Activated T-cell treated with anti-CD3 and anti-CD28 coated beads, Interleukin-2, amount 50 U/mL, for 24 hours (primary cell): ENCODE data around the gene TSC2.
A peak's percentile ranks its signal among the peaks of the same experiment; 100 is the strongest.

ENCODE experiments used
- DNase-seq: peaks from one replicate; pipeline ENCODE4 v3.0.0-alpha.2; 2020
- H3K27ac Mint-ChIP-seq: 2 replicates; pipeline ENCODE4 v1.8.0; 2020; ENCODE audit warnings: mild to moderate bottlenecking, mixed read lengths
- H3K27me3 Mint-ChIP-seq: 2 replicates; pipeline ENCODE4 v1.8.0; 2020; ENCODE audit warnings: mixed read lengths
- H3K36me3 Mint-ChIP-seq: 2 replicates; pipeline ENCODE4 v1.8.0; 2020; ENCODE audit warnings: low read depth, mixed read lengths
- H3K4me1 Mint-ChIP-seq: 2 replicates; pipeline ENCODE4 v1.8.0; 2020; ENCODE audit warnings: low read depth, mixed read lengths
- H3K4me3 Mint-ChIP-seq: 2 replicates; pipeline ENCODE4 v1.8.0; 2020; ENCODE audit warnings: mild to moderate bottlenecking, moderate library complexity, mixed read lengths
- H3K9me3 Mint-ChIP-seq: 2 replicates; pipeline ENCODE4 v1.8.0; 2020; ENCODE audit warnings: mixed read lengths

Gene TSC2

DNA sequence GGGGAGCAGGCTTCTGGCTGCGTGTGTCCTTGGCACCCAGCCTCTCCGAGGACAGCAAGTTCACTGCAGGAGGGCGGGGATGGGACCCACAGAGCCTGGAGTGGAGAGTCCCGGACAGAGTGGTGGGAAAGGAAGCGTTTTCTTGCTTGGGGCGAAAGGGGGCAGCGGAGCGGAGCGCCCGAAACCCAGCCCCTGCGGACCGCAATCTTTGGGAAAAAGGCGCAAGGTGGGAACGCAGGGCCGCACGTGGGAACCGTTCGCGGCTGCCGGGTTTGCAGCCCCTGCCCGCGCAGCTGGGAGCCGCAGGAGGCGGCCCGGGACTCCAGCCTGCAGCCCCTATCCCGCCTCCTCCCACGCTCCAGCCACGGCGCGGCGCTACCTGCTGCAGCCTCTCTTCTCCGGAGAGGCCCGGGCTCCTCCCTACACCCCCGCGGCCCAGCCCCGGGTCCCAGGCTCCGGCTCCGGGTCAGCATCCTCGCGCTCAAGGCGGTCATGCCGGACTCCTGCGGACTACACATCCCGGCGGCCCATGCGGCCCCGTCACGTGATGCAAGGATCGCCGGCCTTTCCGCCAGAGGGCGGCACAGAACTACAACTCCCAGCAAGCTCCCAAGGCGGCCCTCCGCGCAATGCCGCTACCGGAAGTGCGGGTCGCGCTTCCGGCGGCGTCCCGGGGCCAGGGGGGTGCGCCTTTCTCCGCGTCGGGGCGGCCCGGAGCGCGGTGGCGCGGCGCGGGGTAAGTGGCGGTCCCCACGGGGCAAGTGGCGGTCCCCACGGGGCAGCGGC is at the start of gene TSC2, which contains the start of gene NTHL1:
Gene TSC2, plus strand, starts transcription at position 656 of the 786 bp plus-strand sequence. CDS start 631 bp downstream, outside the sequence.
Gene NTHL1, minus strand, starts transcription at position 505 of the 786 bp plus-strand sequence. Its CDS starts 11 bp downstream, at position 494.
- peak; percentile 95 for DNase-seq
- Mint-ChIP-seq H3K27me3 (no peaks in the 10 kb centered on the region), H3K27ac (peak within 1 kb of the TSS; percentile 85), H3K4me1 (peaks cover 22% of the 10 kb centered on the region), H3K4me3 (peak within 1 kb of the TSS; percentile 93), H3K9me3 (no peaks in the 10 kb centered on the region), H3K36me3 (peaks cover 48% of the 10 kb centered on the region)

GRCh38 chr16:1998360-1998835 is 49.4 kb upstream of the TSC2 start:
- peaks cover 74% of the 10 kb centered on the region for H3K36me3 Mint-ChIP-seq

GRCh38 chr16:1998852-1999801 is 48.7 kb upstream of the TSC2 start:
- no peaks in the 10 kb centered on the region for H3K9me3 Mint-ChIP-seq
- H3K27me3 Mint-ChIP-seq: no peaks in the 10 kb centered on the region
- H3K36me3 Mint-ChIP-seq: peaks cover 76% of the 10 kb centered on the region
- H3K4me3 Mint-ChIP-seq: no peak overlapping the region
- no peak overlapping the region for H3K27ac Mint-ChIP-seq
- H3K4me1 Mint-ChIP-seq: peaks cover 15% of the 10 kb centered on the region
- no peak for DNase-seq

More at GRCh38 chr16:1998360-1998835, 49.4 kb upstream of the TSC2 start:
- peaks cover under 1% of the 10 kb centered on the region for H3K9me3 Mint-ChIP-seq
- no peak overlapping the region for H3K4me3 Mint-ChIP-seq
- H3K27me3 Mint-ChIP-seq: no peaks in the 10 kb centered on the region
- H3K27ac Mint-ChIP-seq: peak overlapping the region; percentile 63
- peaks cover 19% of the 10 kb centered on the region for H3K4me1 Mint-ChIP-seq
- no peak for DNase-seq

DNA sequence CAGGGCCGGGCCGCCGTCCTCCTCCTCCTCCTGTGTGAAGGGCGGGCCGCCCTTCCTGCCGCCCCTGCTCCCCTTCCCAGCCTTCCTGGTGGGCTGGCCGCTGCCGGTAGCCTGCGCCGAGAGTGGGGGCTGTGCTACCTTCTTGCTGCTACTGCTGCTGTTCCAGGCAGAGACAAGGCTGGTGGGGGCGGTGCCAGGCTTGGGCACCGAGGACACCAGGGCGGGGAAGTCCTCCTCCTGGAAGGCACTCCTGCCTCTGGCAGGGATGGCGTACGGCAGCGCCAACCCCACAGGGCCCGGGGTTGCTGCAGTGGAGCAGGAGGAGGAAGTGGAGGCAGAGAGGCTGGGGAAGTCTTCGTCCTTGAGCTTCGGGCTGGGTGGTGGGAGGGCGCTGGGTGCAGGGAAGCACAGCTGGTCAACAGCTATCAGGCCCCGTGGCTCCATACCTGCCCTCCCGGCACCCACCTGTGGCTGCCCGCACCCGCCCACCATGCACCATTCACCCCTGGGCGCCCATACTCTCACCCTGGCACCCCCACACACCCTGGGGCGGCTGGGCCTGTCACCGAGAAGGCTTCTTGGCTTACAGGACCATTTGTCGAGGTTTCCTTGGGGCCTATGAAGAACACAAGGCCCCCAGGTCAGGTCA is 47.8 kb upstream of the TSC2 start:
- Mint-ChIP-seq H3K27ac (no peak overlapping the region), H3K27me3 (no peaks in the 10 kb centered on the region), H3K4me3 (no peak overlapping the region), H3K9me3 (no peaks in the 10 kb centered on the region), H3K4me1 (peaks cover 22% of the 10 kb centered on the region), H3K36me3 (peaks cover 83% of the 10 kb centered on the region)
- DNase-seq: no peak

- Mint-ChIP-seq H3K4me3 (no peak overlapping the region), H3K4me1 (peaks cover 31% of the 10 kb centered on the region), H3K36me3 (peaks cover 86% of the 10 kb centered on the region), H3K27me3 (no peaks in the 10 kb centered on the region), H3K9me3 (no peaks in the 10 kb centered on the region), H3K27ac (no peak overlapping the region)
- DNase-seq: no peak
Observed at GRCh38 chr16:2001035-2001434, 46.8 kb upstream of the TSC2 start.

DNA sequence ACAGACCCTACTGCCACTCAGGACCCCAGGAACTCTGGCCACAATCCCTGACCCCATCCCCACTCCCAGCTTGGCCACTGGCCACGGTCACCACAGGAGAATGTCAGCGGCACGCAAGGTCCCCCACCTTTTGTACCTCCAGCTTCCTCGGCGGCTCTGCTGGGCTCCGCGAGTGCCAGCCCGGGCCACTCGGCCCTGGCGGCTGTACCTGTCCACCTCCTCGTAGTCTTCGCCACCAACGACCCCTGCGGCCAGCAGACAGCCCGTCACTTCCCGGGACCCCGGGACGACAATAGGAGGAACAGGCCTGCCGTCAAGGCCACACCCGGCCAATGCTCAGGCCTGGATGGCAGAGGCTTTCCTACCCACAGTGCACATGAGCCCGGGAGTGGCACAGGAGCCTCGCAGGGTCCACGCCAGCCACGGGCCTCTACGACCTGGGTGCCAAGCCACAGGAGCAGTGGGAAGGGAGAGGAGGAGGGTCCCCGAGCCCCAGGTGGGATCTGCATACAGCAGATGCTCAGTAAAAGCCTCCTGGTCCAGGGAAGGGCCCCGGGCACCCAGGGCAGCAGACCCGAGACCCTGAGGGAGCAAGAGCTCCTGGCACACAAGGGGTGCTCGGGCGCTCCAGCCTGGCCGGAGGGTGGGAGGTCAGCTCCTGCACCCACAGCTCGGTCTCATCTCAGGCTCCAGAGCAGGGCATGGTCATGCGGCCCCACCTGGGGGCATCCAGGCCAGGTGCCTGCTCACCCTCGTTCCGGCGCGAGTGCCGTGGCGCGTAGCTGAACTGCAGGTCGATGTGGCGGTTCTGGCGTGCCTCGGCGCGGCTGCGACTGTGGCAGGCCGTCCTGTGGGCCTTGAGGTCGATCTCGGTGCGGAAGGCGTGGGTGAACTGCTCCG is 46.1 kb upstream of the TSC2 start:
- Mint-ChIP-seq H3K27ac (peak overlapping the region; percentile 47), H3K27me3 (no peaks in the 10 kb centered on the region), H3K9me3 (no peaks in the 10 kb centered on the region), H3K36me3 (peaks cover 86% of the 10 kb centered on the region), H3K4me1 (peaks cover 31% of the 10 kb centered on the region), H3K4me3 (no peak overlapping the region)
- DNase-seq: no peak

DNA sequence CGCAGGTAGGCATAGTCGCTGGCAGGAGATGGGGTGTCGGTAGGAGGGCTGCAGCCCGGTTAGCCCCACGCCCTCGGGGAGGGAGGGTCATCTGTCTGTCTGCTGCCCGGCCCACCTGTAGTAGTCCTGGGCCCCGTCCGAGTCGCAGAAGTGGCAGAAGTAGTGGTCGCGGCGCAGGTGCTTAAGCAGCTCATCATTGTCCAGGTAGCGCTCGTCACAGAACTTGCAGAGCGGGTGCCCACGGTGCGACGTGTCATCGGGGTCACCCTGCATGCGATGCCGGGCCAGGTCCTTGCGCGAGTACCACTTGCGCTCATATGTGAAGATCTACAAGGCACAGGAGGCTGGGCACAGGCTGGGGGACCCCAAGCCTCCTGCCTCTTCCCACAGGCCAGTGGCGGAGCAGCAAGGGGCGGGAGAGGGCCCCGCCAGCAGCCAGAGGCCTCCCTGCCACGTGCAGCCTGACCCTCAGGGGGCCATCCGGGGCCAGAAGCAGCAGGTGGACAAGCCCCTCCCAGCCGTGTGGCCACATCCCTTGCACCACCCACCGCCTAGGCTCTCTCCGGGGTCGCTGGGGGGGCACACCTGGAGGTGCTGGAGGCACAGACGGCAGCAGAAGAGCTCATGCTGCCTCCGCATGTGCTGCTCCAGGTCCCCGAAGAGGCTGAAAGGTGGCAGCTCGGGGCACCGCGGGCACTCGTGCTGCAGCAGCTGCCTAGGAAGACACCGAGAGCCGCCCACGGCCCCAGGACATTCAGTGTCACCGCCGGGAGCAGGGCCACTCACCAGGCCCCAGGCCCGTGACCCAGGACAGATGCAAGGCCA is 45.2 kb upstream of the TSC2 start:
- Mint-ChIP-seq H3K27me3 (no peaks in the 10 kb centered on the region), H3K4me1 (peaks cover 36% of the 10 kb centered on the region), H3K9me3 (no peaks in the 10 kb centered on the region), H3K4me3 (no peak overlapping the region), H3K27ac (peak overlapping the region; percentile 50), H3K36me3 (peaks cover 86% of the 10 kb centered on the region)
- DNase-seq: no peak

- Mint-ChIP-seq H3K27ac (no peak overlapping the region), H3K4me1 (peaks cover 42% of the 10 kb centered on the region), H3K27me3 (no peaks in the 10 kb centered on the region), H3K9me3 (no peaks in the 10 kb centered on the region), H3K36me3 (peaks cover 86% of the 10 kb centered on the region), H3K4me3 (no peak overlapping the region)
- no peak for DNase-seq
Observed at GRCh38 chr16:2003231-2003826, 44.5 kb upstream of the TSC2 start.

DNA sequence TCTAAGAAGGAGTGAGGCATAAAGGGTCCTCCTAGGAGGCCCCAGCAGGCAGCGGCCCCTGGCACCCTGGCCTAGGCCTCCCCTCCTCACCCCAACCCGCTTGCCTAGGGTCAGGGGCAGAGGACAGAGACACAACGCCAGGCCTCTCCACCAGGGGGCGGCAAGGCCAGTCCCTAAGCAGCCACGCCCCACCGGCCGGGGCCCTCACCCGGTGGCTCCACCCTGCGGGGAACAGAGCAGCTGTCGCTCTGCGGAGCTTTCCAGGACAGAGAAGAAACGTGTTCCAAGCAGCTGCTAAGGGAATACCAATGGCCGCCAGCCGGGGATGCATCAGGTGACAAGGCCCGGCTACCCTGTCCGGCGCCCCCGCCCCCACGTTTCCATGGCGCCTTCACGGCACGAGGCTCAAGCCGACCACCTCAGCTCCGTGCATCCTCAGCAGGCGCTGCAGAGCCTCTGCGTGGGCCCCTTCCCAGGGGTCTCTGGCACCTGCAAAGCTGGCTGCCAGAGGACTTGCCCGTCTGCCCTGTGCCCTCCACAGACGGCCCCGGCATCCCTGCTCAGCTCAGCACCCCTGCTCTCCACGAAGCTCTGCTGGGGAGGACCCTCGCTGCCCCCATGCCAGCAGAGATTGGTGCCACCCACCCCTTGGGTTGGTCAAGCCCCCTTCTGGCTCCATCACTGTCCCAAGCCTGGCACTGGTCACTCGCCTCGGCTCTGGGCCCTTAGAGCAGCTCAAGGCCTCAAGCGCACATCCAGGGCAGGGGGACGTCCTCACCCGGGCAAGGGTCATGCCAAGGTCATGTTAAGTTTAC is 43.8 kb upstream of the TSC2 start:
- Mint-ChIP-seq H3K9me3 (no peaks in the 10 kb centered on the region), H3K36me3 (peaks cover 86% of the 10 kb centered on the region), H3K27me3 (no peaks in the 10 kb centered on the region), H3K4me1 (peaks cover 47% of the 10 kb centered on the region), H3K27ac (peak overlapping the region; percentile 26), H3K4me3 (no peak overlapping the region)
- peak; percentile 91 for DNase-seq

DNA sequence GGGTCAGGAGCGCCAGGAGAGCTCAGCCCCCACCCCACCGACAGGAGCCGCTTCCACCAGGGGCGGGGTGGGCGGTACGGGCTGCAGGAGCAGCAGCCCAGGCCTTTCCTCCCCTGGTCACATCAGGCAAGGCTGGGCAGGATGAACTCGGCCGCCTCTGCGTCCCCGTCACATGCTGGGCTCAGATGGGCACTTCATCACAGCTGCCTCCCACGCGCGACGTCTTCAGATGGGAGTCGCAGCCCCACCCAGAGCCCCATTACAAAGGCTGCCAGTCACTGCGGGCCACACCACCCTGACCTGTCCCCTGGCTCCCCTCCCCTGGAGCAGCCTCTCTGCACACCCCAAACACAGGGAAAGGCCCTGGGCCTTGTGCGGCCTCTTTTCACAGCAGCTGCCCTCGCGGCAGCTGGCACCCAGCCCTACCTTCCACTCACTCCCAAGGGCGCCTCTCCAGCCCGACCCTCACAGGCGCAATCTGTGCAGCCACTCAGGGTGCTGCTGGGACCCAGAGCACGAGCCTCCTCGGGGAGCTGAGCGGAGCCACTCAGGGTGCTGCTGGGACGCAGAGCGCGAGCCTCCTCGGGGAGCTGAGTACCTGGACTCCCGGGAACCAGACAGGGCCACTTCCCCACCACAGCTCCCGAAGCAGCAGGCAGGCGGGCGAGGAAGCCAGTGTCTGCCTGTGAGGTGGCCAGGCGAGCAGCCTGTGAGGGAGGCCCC is 42.8 kb upstream of the TSC2 start:
- Mint-ChIP-seq H3K27me3 (no peaks in the 10 kb centered on the region), H3K36me3 (peaks cover 81% of the 10 kb centered on the region), H3K9me3 (no peaks in the 10 kb centered on the region), H3K4me3 (no peak overlapping the region), H3K27ac (no peak overlapping the region), H3K4me1 (peaks cover 47% of the 10 kb centered on the region)
- DNase-seq: no peak

DNA sequence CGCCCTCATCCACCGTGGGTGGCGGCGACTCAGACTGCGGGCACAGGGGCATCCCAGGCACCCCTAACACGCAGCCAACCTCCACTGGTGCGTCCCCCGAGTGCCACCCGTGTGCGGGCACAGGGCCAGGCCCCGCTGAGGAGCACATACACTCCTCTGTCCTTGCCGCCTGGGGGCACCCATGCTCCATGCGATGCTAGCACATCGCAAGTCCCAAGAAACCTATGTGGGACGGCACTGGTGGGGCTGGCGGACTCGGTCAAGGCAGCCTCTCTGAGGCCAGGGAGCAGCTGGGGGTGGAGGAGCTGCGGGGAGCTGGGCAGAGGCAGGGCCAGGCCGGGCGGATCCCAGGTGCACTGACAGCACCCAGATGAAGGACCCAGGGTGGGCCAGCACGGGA is 42.1 kb upstream of the TSC2 start:
- peak overlapping the region; percentile 54 for H3K4me3 Mint-ChIP-seq
- peaks cover 52% of the 10 kb centered on the region for H3K4me1 Mint-ChIP-seq
- H3K27ac Mint-ChIP-seq: peak overlapping the region; percentile 44

More for the DNA sequence above, 42.1 kb upstream of the TSC2 start:
- H3K36me3 Mint-ChIP-seq: peaks cover 80% of the 10 kb centered on the region
- H3K9me3 Mint-ChIP-seq: no peaks in the 10 kb centered on the region
- no peak for DNase-seq
- no peaks in the 10 kb centered on the region for H3K27me3 Mint-ChIP-seq
